GM12878 (cell line): ENCODE measurements around the gene TMEM45A. TPM values are rescaled to one million over a fixed set of nuclear protein-coding genes. Genes with fewer than 3 reads are reported as not detected.

ENCODE experiments used
- ATAC-seq: fragments of 200-7000 bp; cut with Tn5 transposase; 3 replicates; pipeline ENCODE4 v1.9.1; 2020; ENCODE audit warnings: mild to moderate bottlenecking, moderate library complexity
- BruUV-seq: library from RNA; stranded (reverse); fragments of 400-500 nt; replicated peaks from 2 replicates; lab custom pipeline; 2021; lab: Mats Ljungman, UMichigan
- CTCF ChIA-PET: fragments of 300-600 bp; sonication (Branson Sonifier 250); formaldehyde crosslinking; extraction: SDS; loops from one replicate; lab custom pipeline; 2021; ENCODE audit warnings: inconsistent platforms; lab: Yijun Ruan, JAX
- POLR2A ChIA-PET: fragments of 350-600 bp; formaldehyde crosslinking; extraction: SDS; loops from one replicate; lab custom pipeline; 2021; ENCODE audit warnings: inconsistent platforms; lab: Charles Lee
- RAD21 ChIA-PET: fragments of 300-600 bp; sonication (Branson Sonifier 250); formaldehyde crosslinking; loops from one replicate; lab custom pipeline; 2023; ENCODE audit warnings: antibody characterized with exemption; ENCODE audit not compliant: unreplicated experiment; lab: Charles Lee
- SMC1A ChIA-PET: fragments of 300-600 bp; sonication (Branson Sonifier 250); formaldehyde crosslinking; loops from one replicate; lab custom pipeline; 2023; ENCODE audit not compliant: unreplicated experiment, uncharacterized antibody; lab: Charles Lee
- DNase-seq: peaks from one replicate; pipeline ENCODE4 v3.0.0-alpha.2; 2011; ENCODE audit warnings: low read depth, low spot score
- FAIRE-seq: peaks from 3 replicates; lab custom pipeline; 2011; peaks lifted over from hg19 to GRCh38; lab: Jason Lieb, UNC
- H2AFZ ChIP-seq: 2 replicates; pipeline ENCODE4 v1.6.0; 2011; ENCODE audit warnings: low read depth, low read length, control low read depth; ENCODE audit not compliant: control insufficient read depth
- H3K27ac ChIP-seq: 2 replicates; pipeline ENCODE4 v1.5.1; 2011; ENCODE audit warnings: control low read depth; ENCODE audit not compliant: control insufficient read depth, insufficient read depth
- H3K27me3 ChIP-seq, 2 experiments: replicated peaks in 1 of 2; 2 replicates each; pipeline versions ENCODE4 v1.6.0 to v1.6.1; 2011; ENCODE audit warnings: low read length in 1 of 2; ENCODE audit not compliant: control insufficient read depth in 2 of 2, insufficient read depth in 2 of 2
- H3K36me3 ChIP-seq, 2 experiments: 2 replicates each; pipeline ENCODE4 v1.5.1; 2011; ENCODE audit warnings: low read length in 1 of 2; ENCODE audit not compliant: control insufficient read depth in 2 of 2, insufficient read depth in 2 of 2
- H3K4me1 ChIP-seq: 2 replicates; pipeline ENCODE4 v1.6.1; 2011; ENCODE audit warnings: mild to moderate bottlenecking, low read length, moderate library complexity, mixed read lengths; ENCODE audit not compliant: control insufficient read depth, insufficient read depth
- H3K4me2 ChIP-seq: 2 replicates; pipeline ENCODE4 v1.6.0; 2011; ENCODE audit warnings: control low read depth; ENCODE audit not compliant: control insufficient read depth, insufficient read depth
- H3K4me3 ChIP-seq: fragments of 200-600 bp; sonication (generic); 2 replicates; pipeline ENCODE4 v1.5.1; 2016
- H3K79me2 ChIP-seq: 2 replicates; pipeline ENCODE4 v1.6.0; 2011; ENCODE audit warnings: low read length; ENCODE audit not compliant: control insufficient read depth, insufficient read depth
- H3K9ac ChIP-seq: 2 replicates; pipeline ENCODE4 v1.8.0; 2011; ENCODE audit warnings: low read length, control low read depth, mixed read lengths; ENCODE audit not compliant: control insufficient read depth, insufficient read depth
- H3K9me3 ChIP-seq: replicated peaks from 3 replicates; pipeline ENCODE4 v1.5.1; 2011; ENCODE audit warnings: mild to moderate bottlenecking, low read length; ENCODE audit not compliant: control insufficient read depth, insufficient read depth
- H4K20me1 ChIP-seq: 2 replicates; pipeline ENCODE4 v1.6.0; 2011; ENCODE audit not compliant: control insufficient read depth, insufficient read depth
- ASH2L ChIP-seq: fragments of 300-600, 200-600 bp; sonication (generic); IDR thresholded peaks from 2 replicates; pipeline ENCODE4 v1.6.1; 2017; ENCODE audit warnings: low read depth, mild to moderate bottlenecking, borderline replicate concordance
- ATF3 ChIP-seq: IDR thresholded peaks from 2 replicates; pipeline ENCODE4 v1.6.1; 2011; ENCODE audit warnings: low read depth, mild to moderate bottlenecking, low read length, moderate library complexity, borderline replicate concordance; ENCODE audit errors: extremely low read depth
- BHLHE40 ChIP-seq, 2 experiments: fragments of 450-650 bp in 1 of 2; IDR thresholded peaks; 2 replicates each; pipeline ENCODE4 v1.6.1; 2011 to 2017; ENCODE audit warnings: low read depth in 2 of 2, borderline replicate concordance in 1 of 2, improper control_type of control experiment in 1 of 2, low read length in 1 of 2, mild to moderate bottlenecking in 1 of 2
- E2F4 ChIP-seq: IDR thresholded peaks from 2 replicates; pipeline ENCODE4 v1.6.1; 2012; ENCODE audit warnings: low read depth, low read length, improper control_type of control experiment
- ETV6 ChIP-seq, 2 experiments: fragments of 450-650 bp in 1 of 2; IDR thresholded peaks in 1 of 2; conservative IDR thresholded peaks in 1 of 2; 2 replicates each; pipeline ENCODE4 v1.6.1; 2014; ENCODE audit warnings: antibody characterized with exemption in 1 of 2, borderline replicate concordance in 1 of 2, low read depth in 1 of 2, mild to moderate bottlenecking in 1 of 2, moderate library complexity in 1 of 2
- IRF5 ChIP-seq: fragments of 450-650 bp; IDR thresholded peaks from 2 replicates; pipeline ENCODE4 v1.6.1; 2017; ENCODE audit warnings: borderline replicate concordance
- KAT2A ChIP-seq: conservative IDR thresholded peaks from 2 replicates; pipeline ENCODE4 v1.6.1; 2011; ENCODE audit warnings: low read depth, low read length; ENCODE audit not compliant: control insufficient read depth
- LARP7 ChIP-seq: fragments of 450-650 bp; IDR thresholded peaks from 2 replicates; pipeline ENCODE4 v1.6.1; 2017; ENCODE audit warnings: mild to moderate bottlenecking
- MXI1 ChIP-seq: fragments of 150-350 bp; IDR thresholded peaks from 2 replicates; pipeline ENCODE4 v1.6.1; 2011; ENCODE audit warnings: low read depth, mild to moderate bottlenecking, inconsistent platforms, low read length, improper control_type of control experiment
- POLR2AphosphoS5 ChIP-seq: IDR thresholded peaks from 2 replicates; pipeline ENCODE4 v1.6.1; 2011; ENCODE audit warnings: mild to moderate bottlenecking, low read length, inconsistent platforms
- SP1 ChIP-seq: IDR thresholded peaks from one replicate; pipeline ENCODE4 v1.6.1; 2011; ENCODE audit warnings: low read depth, low read length
- WGBS: methylation state at CpG from one replicate; pipeline ENCODE4 v1.1.6; 2016; ENCODE audit warnings: low lambda C conversion rate; ENCODE audit not compliant: insufficient replicate concordance, insufficient coverage; ENCODE audit errors: missing lambda C conversion rate; 5-methylcytosine and 5-hydroxymethylcytosine counted together
- in situ Hi-C: fragments of 300-500 bp; cut with MboI; formaldehyde crosslinking; loops from 9 replicates; pipeline ENCODE4 v1.14.3; 2018; ENCODE audit warnings: mixed read lengths
- intact Hi-C: fragments of 100-400 bp; cut with micrococcal nuclease; formaldehyde crosslinking; loops from one replicate; pipeline ENCODE4 v1.14.2; 2022; ENCODE audit not compliant: unreplicated experiment
- polyA plus RNA-seq, 11 experiments: library from polyadenylated mRNA; depleted of rRNA in 4 of 11; unstranded in 6 of 11; stranded (reverse) in 5 of 11; fragments of >200 nt; fragmentation: Nextera tagmentation in 4 of 11; fragmentation: Illumina TruSeq in 1 of 11; extraction: Ambion mirVana in 4 of 11; extraction: Trizol in 1 of 11; gene quantifications; 1 replicate in 1 of 11; 2 replicates in 10 of 11; pipeline versions ENCODE4 v1.2.1 to v1.2.3, GENCODE V29; 2011 to 2016; ENCODE audit warnings: inconsistent platforms in 2 of 11, missing spikeins in 2 of 11, low read depth in 1 of 11
- total RNA-seq, 4 experiments: library from RNA; depleted of rRNA in 3 of 4; stranded (reverse); fragments of >200 nt in 3 of 4; fragmentation: Illumina TruSeq in 1 of 4; extraction: Trizol in 1 of 4; gene quantifications; 2 replicates each; pipeline versions ENCODE4 v1.2.1 to v1.2.3, GENCODE V29; 2013 to 2021
- TF ChIP-seq, protein P1 (sequence below): fragments of 450-650 bp; IDR thresholded peaks from 2 replicates; pipeline ENCODE4 v1.6.1; 2016; ENCODE audit warnings: mild to moderate bottlenecking

TMEM45A gene
- total and polyA plus RNA-seq, 10 of the 15 experiments (the other 5 are each of a cell fraction or from before 2014, with no cell fraction given), result 0.34 to 5.3 (median 0.83) TPM

GRCh38 chr3:100523050-100523760 is 30.8 kb downstream of the TMEM45A start:
- Histone ChIP-seq H3K9ac (no peak overlapping the region), H3K79me2 (no peaks in the 10 kb centered on the region), H2AFZ (no peak overlapping the region), H3K9me3 (no peaks in the 10 kb centered on the region; the same call in 2 of the 3 replicates), H4K20me1 (no peaks in the 10 kb centered on the region), H3K36me3 (no peaks in the 10 kb centered on the region; a peak in 1 of 4 replicates), H3K27ac (no peak overlapping the region), H3K4me2 (no peak overlapping the region), H3K4me1 (no peaks in the 10 kb centered on the region; the same call in 1 of the 2 replicates), H3K27me3 (no peaks in the 10 kb centered on the region), H3K4me3 (no peak overlapping the region)
- ChIA-PET CTCF (no interaction called here), SMC1A (interaction anchor here (0.7 kb wide), 1 partner anchor 915 kb away, joined by 4 read pairs; no protein-coding TSS in a partner anchor), RAD21 (no interaction called here), POLR2A (no interaction called here)
- intact Hi-C loops (no loop called here), in situ Hi-C loops (no loop called here)
- DNase-seq (no peak), FAIRE-seq (no peak), ATAC-seq (no peak)
- no peak for TF ChIP-seq ETV6 (conservative IDR thresholded peaks at IDR 0.05 in 1 of 2, IDR thresholded peaks at IDR 0.05 in 1 of 2; ENCODE audit: borderline replicate concordance in 1 of 2, low read depth in 1 of 2)
- no peak for TF ChIP-seq SP1
- TF ChIP-seq, protein P1, sequence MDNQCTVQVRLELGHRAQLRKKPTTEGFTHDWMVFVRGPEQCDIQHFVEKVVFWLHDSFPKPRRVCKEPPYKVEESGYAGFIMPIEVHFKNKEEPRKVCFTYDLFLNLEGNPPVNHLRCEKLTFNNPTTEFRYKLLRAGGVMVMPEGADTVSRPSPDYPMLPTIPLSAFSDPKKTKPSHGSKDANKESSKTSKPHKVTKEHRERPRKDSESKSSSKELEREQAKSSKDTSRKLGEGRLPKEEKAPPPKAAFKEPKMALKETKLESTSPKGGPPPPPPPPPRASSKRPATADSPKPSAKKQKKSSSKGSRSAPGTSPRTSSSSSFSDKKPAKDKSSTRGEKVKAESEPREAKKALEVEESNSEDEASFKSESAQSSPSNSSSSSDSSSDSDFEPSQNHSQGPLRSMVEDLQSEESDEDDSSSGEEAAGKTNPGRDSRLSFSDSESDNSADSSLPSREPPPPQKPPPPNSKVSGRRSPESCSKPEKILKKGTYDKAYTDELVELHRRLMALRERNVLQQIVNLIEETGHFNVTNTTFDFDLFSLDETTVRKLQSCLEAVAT, result no peak
- TF ChIP-seq LARP7, result no peak
- no peak for TF ChIP-seq E2F4
- TF ChIP-seq MXI1, result no peak
- no peak for TF ChIP-seq ASH2L
- TF ChIP-seq ATF3, result no peak
- no peak for TF ChIP-seq KAT2A
- TF ChIP-seq BHLHE40 (IDR thresholded peaks at IDR 0.05; ENCODE audit: borderline replicate concordance in 1 of 2, low read depth in 2 of 2, low read length in 1 of 2), result no peak
- TF ChIP-seq IRF5, result no peak
- no peak for TF ChIP-seq POLR2AphosphoS5
- 47% methylated on average over 4 of the region's 4 CpGs for WGBS
- BruUV-seq, result no TSS peak
